ENCODE measurements around the gene THOP1.

GRCh38 chr19:2791440-2791839 is 6.1 kb downstream of the THOP1 start:
- TF ChIP-seq, protein P1, sequence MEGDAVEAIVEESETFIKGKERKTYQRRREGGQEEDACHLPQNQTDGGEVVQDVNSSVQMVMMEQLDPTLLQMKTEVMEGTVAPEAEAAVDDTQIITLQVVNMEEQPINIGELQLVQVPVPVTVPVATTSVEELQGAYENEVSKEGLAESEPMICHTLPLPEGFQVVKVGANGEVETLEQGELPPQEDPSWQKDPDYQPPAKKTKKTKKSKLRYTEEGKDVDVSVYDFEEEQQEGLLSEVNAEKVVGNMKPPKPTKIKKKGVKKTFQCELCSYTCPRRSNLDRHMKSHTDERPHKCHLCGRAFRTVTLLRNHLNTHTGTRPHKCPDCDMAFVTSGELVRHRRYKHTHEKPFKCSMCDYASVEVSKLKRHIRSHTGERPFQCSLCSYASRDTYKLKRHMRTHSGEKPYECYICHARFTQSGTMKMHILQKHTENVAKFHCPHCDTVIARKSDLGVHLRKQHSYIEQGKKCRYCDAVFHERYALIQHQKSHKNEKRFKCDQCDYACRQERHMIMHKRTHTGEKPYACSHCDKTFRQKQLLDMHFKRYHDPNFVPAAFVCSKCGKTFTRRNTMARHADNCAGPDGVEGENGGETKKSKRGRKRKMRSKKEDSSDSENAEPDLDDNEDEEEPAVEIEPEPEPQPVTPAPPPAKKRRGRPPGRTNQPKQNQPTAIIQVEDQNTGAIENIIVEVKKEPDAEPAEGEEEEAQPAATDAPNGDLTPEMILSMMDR (IDR thresholded peaks at IDR 0.05) = no peak
- TF ChIP-seq POLR2AphosphoS5 (IDR thresholded peaks at IDR 0.05) (no peak), POLR2A (IDR thresholded peaks at IDR 0.05) (no peak)
